ENCODE results near the gene FSHR.

DNA sequence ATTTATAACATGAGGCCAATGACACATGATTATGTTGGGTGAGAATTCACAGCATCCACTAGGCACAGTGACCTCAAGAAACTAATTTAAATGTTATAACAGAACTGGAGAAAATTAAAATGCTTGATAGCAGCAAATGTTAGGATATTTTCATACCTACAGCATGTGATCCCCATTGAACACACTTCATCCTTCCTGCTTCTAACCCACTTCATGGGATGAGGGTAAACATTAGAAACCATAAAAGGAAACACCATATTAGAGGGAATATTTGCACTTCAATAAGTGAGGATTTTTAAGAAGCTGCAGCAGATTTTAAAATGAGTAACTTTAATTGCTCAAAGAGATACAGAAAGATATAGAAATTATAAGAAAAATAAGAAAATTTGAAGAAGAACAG, 117.1 kb downstream of the FSHR start:
- TF ChIP-seq RAD21 (IDR thresholded peaks at IDR 0.05; ENCODE audit: low read length), result no peak
- TF ChIP-seq CTCF (conservative IDR thresholded peaks at IDR 0.05; ENCODE audit: low read depth, low read length), result no peak
- no peak for TF ChIP-seq POLR2A (IDR thresholded peaks at IDR 0.05; ENCODE audit: low read depth, low read length)
- TF ChIP-seq CEBPB (IDR thresholded peaks at IDR 0.05; ENCODE audit: low read depth, low read length), result no peak

All from IMR-90 (cell line).